Panc1 (cell line): Measurements from ENCODE around the gene TRAF7.

Experiments used
- POLR2AphosphoS5 ChIP-seq: IDR thresholded peaks from 2 replicates; pipeline ENCODE4 v1.6.1; 2012; ENCODE audit warnings: mild to moderate bottlenecking, low read depth, low read length, moderate library complexity
- SIN3A ChIP-seq: IDR thresholded peaks from 2 replicates; pipeline ENCODE4 v1.6.1; 2012; ENCODE audit warnings: low read depth, mild to moderate bottlenecking, low read length, moderate library complexity, borderline replicate concordance; ENCODE audit not compliant: insufficient read depth
- TCF7L2 ChIP-seq: IDR thresholded peaks from 2 replicates; pipeline ENCODE4 v1.6.1; 2011; ENCODE audit warnings: mild to moderate bottlenecking, low read depth, low read length, inconsistent platforms
- TF ChIP-seq, protein P1 (sequence below): fragments of 450-650 bp; IDR thresholded peaks from 2 replicates; pipeline ENCODE4 v1.5.1; 2017; ENCODE audit warnings: mild to moderate bottlenecking

DNA sequence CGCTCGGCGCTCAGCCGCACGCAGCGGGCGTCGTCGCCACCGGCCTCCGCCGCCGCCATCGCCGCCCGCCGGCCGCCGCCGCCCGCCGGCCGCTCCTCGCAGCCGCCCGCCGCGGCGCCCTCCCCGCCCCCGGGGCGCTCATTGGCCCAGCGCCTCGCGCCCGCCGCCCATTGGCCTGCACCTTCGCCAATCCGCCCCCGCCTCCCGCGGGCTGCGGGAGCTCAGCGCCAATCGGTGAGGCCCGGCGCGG is 59.1 kb downstream of the TRAF7 start, which contains the start of gene PGP:
- no peak for TF ChIP-seq SIN3A
- TF ChIP-seq, protein P1, sequence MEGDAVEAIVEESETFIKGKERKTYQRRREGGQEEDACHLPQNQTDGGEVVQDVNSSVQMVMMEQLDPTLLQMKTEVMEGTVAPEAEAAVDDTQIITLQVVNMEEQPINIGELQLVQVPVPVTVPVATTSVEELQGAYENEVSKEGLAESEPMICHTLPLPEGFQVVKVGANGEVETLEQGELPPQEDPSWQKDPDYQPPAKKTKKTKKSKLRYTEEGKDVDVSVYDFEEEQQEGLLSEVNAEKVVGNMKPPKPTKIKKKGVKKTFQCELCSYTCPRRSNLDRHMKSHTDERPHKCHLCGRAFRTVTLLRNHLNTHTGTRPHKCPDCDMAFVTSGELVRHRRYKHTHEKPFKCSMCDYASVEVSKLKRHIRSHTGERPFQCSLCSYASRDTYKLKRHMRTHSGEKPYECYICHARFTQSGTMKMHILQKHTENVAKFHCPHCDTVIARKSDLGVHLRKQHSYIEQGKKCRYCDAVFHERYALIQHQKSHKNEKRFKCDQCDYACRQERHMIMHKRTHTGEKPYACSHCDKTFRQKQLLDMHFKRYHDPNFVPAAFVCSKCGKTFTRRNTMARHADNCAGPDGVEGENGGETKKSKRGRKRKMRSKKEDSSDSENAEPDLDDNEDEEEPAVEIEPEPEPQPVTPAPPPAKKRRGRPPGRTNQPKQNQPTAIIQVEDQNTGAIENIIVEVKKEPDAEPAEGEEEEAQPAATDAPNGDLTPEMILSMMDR = no peak
- TF ChIP-seq TCF7L2 = no peak
- TF ChIP-seq POLR2AphosphoS5 = no peak
